HepG2 (cell line): ENCODE data around the gene DCST2. TPM values are rescaled to one million over a fixed set of nuclear protein-coding genes. Genes with fewer than 3 reads are reported as not detected.
A peak's percentile ranks its signal among the peaks of the same experiment; 100 is the strongest.

Experiments
- ATM ChIP-seq: fragments of 450-650 bp; IDR thresholded peaks from 2 replicates; pipeline ENCODE4 v1.7.1; 2017; ENCODE audit warnings: mild to moderate bottlenecking, borderline replicate concordance
- FOXA3 ChIP-seq: IDR thresholded peaks from 2 replicates; pipeline ENCODE4 v1.6.1; 2016; ENCODE audit warnings: missing genetic modification reagents, missing compliant biosample characterization
- GABPA ChIP-seq, 2 experiments: IDR thresholded peaks; 2 replicates each; pipeline ENCODE4 v1.6.1; 2011 to 2016; ENCODE audit warnings: low read depth in 2 of 2, low read length in 1 of 2, missing biosample characterization in 1 of 2, missing genetic modification characterization in 1 of 2
- HNRNPUL1 ChIP-seq: fragments of 200-400 bp; formaldehyde crosslinking; IDR thresholded peaks from 2 replicates; pipeline ENCODE4 v1.6.1; 2017; ENCODE audit warnings: low read depth, mild to moderate bottlenecking, low read length, moderate library complexity
- KLF15 ChIP-seq: sonication (generic); formaldehyde crosslinking; IDR thresholded peaks from 2 replicates; pipeline ENCODE4 v1.8.1; 2023; ENCODE audit warnings: borderline replicate concordance, mild to moderate bottlenecking, inconsistent platforms, missing genetic modification reagents, mixed read lengths
- KLF6 ChIP-seq: IDR thresholded peaks from 2 replicates; pipeline ENCODE4 v1.8.0; 2016; ENCODE audit warnings: missing biosample characterization, missing genetic modification reagents
- NKX3-1 ChIP-seq: sonication (generic); formaldehyde crosslinking; IDR thresholded peaks from 2 replicates; pipeline ENCODE4 v1.5.0; 2020; ENCODE audit warnings: missing genetic modification reagents
- PRDM4 ChIP-seq: sonication (generic); formaldehyde crosslinking; IDR thresholded peaks from 2 replicates; pipeline ENCODE4 v1.9.0; 2021; ENCODE audit warnings: missing genetic modification reagents, borderline replicate concordance
- SALL1 ChIP-seq: sonication (generic); formaldehyde crosslinking; IDR thresholded peaks from 2 replicates; pipeline ENCODE4 v1.8.0; 2022; ENCODE audit warnings: mild to moderate bottlenecking, missing genetic modification reagents
- TOPORS ChIP-seq: sonication (generic); formaldehyde crosslinking; IDR thresholded peaks from 2 replicates; pipeline ENCODE4 v1.8.0; 2023; ENCODE audit warnings: mild to moderate bottlenecking, missing genetic modification reagents
- UBTF ChIP-seq: sonication (generic); formaldehyde crosslinking; IDR thresholded peaks from 2 replicates; pipeline ENCODE4 v1.4.0; 2020; ENCODE audit warnings: mild to moderate bottlenecking, missing genetic modification reagents
- ZFAT ChIP-seq: sonication (generic); formaldehyde crosslinking; conservative IDR thresholded peaks from 2 replicates; pipeline ENCODE4 v1.8.1; 2023; ENCODE audit warnings: missing genetic modification reagents, inconsistent platforms
- ZNF383 ChIP-seq: sonication (generic); formaldehyde crosslinking; IDR thresholded peaks from 2 replicates; pipeline ENCODE4 v1.4.0; 2020; ENCODE audit warnings: missing genetic modification reagents, mild to moderate bottlenecking, borderline replicate concordance
- ZNF761 ChIP-seq: sonication (generic); formaldehyde crosslinking; conservative IDR thresholded peaks from 2 replicates; pipeline ENCODE4 v1.4.0; 2020; ENCODE audit warnings: mild to moderate bottlenecking, missing genetic modification reagents
- ZNF781 ChIP-seq: sonication (generic); formaldehyde crosslinking; IDR thresholded peaks from 2 replicates; pipeline ENCODE4 v1.5.1; 2020; ENCODE audit warnings: borderline replicate concordance, mild to moderate bottlenecking, missing genetic modification reagents; ENCODE audit errors: not compliant biosample characterization
- polyA plus RNA-seq, 8 experiments: library from polyadenylated mRNA; depleted of rRNA in 3 of 8; stranded (reverse) in 7 of 8; unstranded in 1 of 8; fragments of >200 nt; fragmentation: Illumina TruSeq in 4 of 8; extraction: Trizol in 4 of 8; gene quantifications; 2 replicates each; pipeline versions ENCODE4 v1.2.1 to v1.2.3, GENCODE V29; 2011 to 2016; ENCODE audit warnings: low read depth in 4 of 8, missing spikeins in 1 of 8, mixed read lengths in 1 of 8; ENCODE audit not compliant: insufficient read depth in 1 of 8
- total RNA-seq, 5 experiments: library from RNA; depleted of rRNA; stranded (reverse); fragments of >200 nt; fragmentation: Illumina TruSeq; extraction: Trizol; gene quantifications; 2 replicates each; pipeline ENCODE4 v1.2.3, GENCODE V29; 2016; ENCODE audit warnings: low read depth in 1 of 5
- TF ChIP-seq, protein P1 (sequence below): sonication (generic); formaldehyde crosslinking; IDR thresholded peaks from 2 replicates; pipeline ENCODE4 v1.4.0; 2020; ENCODE audit warnings: missing genetic modification reagents
- TF ChIP-seq, protein P2 (sequence below): sonication (generic); formaldehyde crosslinking; IDR thresholded peaks from 2 replicates; pipeline ENCODE4 v1.8.0; 2022; ENCODE audit warnings: mild to moderate bottlenecking, missing genetic modification reagents, borderline replicate concordance
- TF ChIP-seq, protein P3 (sequence below): sonication (generic); formaldehyde crosslinking; IDR thresholded peaks from 2 replicates; pipeline ENCODE4 v1.4.0; 2020; ENCODE audit warnings: mild to moderate bottlenecking, missing genetic modification reagents
- TF ChIP-seq, protein P4 (sequence below): sonication (generic); formaldehyde crosslinking; IDR thresholded peaks from 2 replicates; pipeline ENCODE4 v1.8.1; 2022; ENCODE audit warnings: mild to moderate bottlenecking, missing genetic modification reagents

DCST2 gene
- total and polyA plus RNA-seq, 2 of the 13 experiments (the other 11 are each of a cell fraction or from before 2014, with no cell fraction given) = 0.74 TPM; not detected in 1

DNA sequence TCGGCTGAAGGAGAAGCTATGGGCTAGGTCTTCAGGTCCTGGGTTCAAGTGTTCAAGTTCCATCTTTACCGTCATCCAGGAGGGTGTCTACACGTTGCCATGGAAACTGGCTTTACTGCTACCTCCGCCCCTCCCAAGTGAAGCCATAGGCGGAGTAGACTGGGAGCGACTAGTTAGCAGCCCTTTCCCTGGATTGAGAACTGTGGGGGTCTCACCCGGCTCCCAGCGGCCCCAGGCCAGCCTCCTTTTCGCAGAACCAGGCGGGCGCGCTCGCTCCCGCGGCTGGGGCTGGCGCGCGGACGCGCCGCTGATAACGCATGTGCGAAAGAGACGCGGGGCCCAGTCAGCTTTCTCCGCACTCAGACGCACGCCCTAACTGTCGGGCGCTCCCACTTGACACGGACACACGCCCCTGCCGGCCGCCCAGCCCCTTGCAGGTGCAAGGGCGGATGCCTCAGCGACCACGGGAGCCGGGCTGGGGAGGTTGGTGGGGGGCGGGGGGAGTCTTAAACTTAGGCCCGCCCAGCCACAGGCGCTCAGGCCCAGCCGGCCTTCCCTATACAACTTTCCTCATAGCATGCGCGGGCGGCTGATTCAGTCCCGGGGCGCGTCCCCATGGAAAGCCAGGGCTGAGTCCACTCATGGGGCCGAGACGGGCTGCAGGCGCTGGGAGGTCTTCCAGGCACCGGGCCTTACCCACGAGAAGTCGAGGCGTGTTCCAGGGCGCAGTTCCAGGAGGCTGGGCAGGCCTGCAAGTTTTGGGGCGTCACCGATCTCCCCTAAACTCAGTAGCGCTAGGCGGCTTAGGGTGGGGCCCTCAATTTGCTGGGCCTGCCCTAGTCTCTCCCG lies 37.4 kb upstream of the DCST2 start (continued):
- TF ChIP-seq, protein P1, sequence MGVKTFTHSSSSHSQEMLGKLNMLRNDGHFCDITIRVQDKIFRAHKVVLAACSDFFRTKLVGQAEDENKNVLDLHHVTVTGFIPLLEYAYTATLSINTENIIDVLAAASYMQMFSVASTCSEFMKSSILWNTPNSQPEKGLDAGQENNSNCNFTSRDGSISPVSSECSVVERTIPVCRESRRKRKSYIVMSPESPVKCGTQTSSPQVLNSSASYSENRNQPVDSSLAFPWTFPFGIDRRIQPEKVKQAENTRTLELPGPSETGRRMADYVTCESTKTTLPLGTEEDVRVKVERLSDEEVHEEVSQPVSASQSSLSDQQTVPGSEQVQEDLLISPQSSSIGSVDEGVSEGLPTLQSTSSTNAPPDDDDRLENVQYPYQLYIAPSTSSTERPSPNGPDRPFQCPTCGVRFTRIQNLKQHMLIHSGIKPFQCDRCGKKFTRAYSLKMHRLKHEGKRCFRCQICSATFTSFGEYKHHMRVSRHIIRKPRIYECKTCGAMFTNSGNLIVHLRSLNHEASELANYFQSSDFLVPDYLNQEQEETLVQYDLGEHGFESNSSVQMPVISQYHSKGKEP = no peak
- no peak for TF ChIP-seq KLF15 (CRISPR knock-in tag)
- TF ChIP-seq ZFAT (CRISPR knock-in tag) = no peak
- no peak for TF ChIP-seq UBTF (CRISPR knock-in tag)
- 0 out of 2 replicates have a peak, but pooled peaks have one; percentile 15 for TF ChIP-seq FOXA3 (CRISPR knock-in tag)
- no peak for TF ChIP-seq NKX3-1
- no peak for TF ChIP-seq TOPORS (CRISPR knock-in tag)
- TF ChIP-seq ZNF383 (CRISPR knock-in tag) = no peak
- no peak for TF ChIP-seq ZNF781
- no peak for TF ChIP-seq ZNF761
- no peak for TF ChIP-seq HNRNPUL1
- TF ChIP-seq, protein P2, sequence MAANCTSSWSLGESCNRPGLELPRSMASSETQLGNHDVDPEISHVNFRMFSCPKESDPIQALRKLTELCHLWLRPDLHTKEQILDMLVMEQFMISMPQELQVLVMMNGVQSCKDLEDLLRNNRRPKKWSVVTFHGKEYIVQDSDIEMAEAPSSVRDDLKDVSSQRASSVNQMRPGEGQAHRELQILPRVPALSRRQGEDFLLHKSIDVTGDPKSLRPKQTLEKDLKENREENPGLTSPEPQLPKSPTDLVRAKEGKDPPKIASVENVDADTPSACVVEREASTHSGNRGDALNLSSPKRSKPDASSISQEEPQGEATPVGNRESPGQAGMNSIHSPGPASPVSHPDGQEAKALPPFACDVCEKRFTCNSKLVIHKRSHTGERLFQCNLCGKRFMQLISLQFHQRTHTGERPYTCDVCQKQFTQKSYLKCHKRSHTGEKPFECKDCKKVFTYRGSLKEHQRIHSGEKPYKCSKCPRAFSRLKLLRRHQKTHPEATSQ (CRISPR knock-in tag) = no peak
- TF ChIP-seq KLF6 (CRISPR knock-in tag) = no peak
- peak; percentile 38 for TF ChIP-seq SALL1 (CRISPR knock-in tag)
- no peak for TF ChIP-seq GABPA (IDR thresholded peaks at IDR 0.05; ENCODE audit: low read depth, low read length)
- no peak for TF ChIP-seq GABPA (CRISPR knock-in tag; IDR thresholded peaks at IDR 0.05; ENCODE audit: low read depth)
- TF ChIP-seq, protein P3, sequence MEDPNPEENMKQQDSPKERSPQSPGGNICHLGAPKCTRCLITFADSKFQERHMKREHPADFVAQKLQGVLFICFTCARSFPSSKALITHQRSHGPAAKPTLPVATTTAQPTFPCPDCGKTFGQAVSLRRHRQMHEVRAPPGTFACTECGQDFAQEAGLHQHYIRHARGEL = no peak
- TF ChIP-seq PRDM4 (CRISPR knock-in tag) = no peak
- TF ChIP-seq, protein P4, sequence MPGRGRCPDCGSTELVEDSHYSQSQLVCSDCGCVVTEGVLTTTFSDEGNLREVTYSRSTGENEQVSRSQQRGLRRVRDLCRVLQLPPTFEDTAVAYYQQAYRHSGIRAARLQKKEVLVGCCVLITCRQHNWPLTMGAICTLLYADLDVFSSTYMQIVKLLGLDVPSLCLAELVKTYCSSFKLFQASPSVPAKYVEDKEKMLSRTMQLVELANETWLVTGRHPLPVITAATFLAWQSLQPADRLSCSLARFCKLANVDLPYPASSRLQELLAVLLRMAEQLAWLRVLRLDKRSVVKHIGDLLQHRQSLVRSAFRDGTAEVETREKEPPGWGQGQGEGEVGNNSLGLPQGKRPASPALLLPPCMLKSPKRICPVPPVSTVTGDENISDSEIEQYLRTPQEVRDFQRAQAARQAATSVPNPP (CRISPR knock-in tag) = no peak
- TF ChIP-seq ATM = no peak
